Calu3 (cell line): Measurements from ENCODE around the gene FBLN2. TPM values are rescaled to one million over a fixed set of nuclear protein-coding genes. Genes with fewer than 3 reads are reported as not detected.

ENCODE experiments used
- BruUV-seq: library from RNA; stranded (reverse); fragments of 400-500 nt; replicated peaks from 2 replicates; lab custom pipeline; 2021; lab: Mats Ljungman, UMichigan
- CTCF ChIA-PET: fragments of 300-600 bp; sonication (Branson Sonifier 250); formaldehyde crosslinking; loops from one replicate; lab custom pipeline; 2022; ENCODE audit warnings: antibody characterized with exemption; lab: Charles Lee
- DNase-seq: peaks from one replicate; pipeline ENCODE4 v3.0.0; 2022
- H3K27ac Mint-ChIP-seq: one replicate; pipeline ENCODE4 v1.8.0; 2022; ENCODE audit warnings: mixed read lengths; ENCODE audit not compliant: unreplicated experiment
- H3K27me3 Mint-ChIP-seq: one replicate; pipeline ENCODE4 v1.8.0; 2022; ENCODE audit warnings: mixed read lengths; ENCODE audit not compliant: unreplicated experiment
- H3K36me3 Mint-ChIP-seq: one replicate; pipeline ENCODE4 v1.8.0; 2022; ENCODE audit warnings: mild to moderate bottlenecking, moderate library complexity, mixed read lengths; ENCODE audit not compliant: insufficient read depth, unreplicated experiment
- H3K4me1 Mint-ChIP-seq: one replicate; pipeline ENCODE4 v1.8.0; 2022; ENCODE audit warnings: mild to moderate bottlenecking, low read depth, mixed read lengths; ENCODE audit not compliant: unreplicated experiment
- H3K4me3 Mint-ChIP-seq: one replicate; pipeline ENCODE4 v1.8.0; 2022; ENCODE audit warnings: mild to moderate bottlenecking, low read depth, moderate library complexity, mixed read lengths; ENCODE audit not compliant: unreplicated experiment
- H3K9me3 Mint-ChIP-seq: one replicate; pipeline ENCODE4 v1.8.0; 2022; ENCODE audit warnings: low read depth, mixed read lengths; ENCODE audit not compliant: unreplicated experiment
- CTCF ChIP-seq: fragments of 200-600 bp; IDR thresholded peaks from one replicate; pipeline ENCODE4 v1.8.0; 2022; ENCODE audit warnings: antibody characterized with exemption; ENCODE audit not compliant: unreplicated experiment
- intact Hi-C: fragments of 100-400 bp; cut with micrococcal nuclease; formaldehyde crosslinking; loops from one replicate; pipeline ENCODE4 v1.10.0; 2022; ENCODE audit not compliant: unreplicated experiment
- total RNA-seq: library from RNA; stranded (reverse); gene quantifications from 2 replicates; pipeline ENCODE4 v1.2.3, GENCODE V29; 2022

The FBLN2 gene
- total RNA-seq, 1 experiment from 2014 or later, result not detected

GRCh38 chr3:13620281-13620680, 71.4 kb downstream of the FBLN2 start:
- Mint-ChIP-seq H3K27ac (no peak overlapping the region), H3K9me3 (peaks cover 5% of the 10 kb centered on the region), H3K36me3 (no peaks in the 10 kb centered on the region), H3K4me1 (peaks cover 9% of the 10 kb centered on the region), H3K4me3 (no peak overlapping the region), H3K27me3 (peaks cover 43% of the 10 kb centered on the region)
- no TSS peak for BruUV-seq
- CTCF ChIA-PET, result no interaction called here
- no peak for DNase-seq
- intact Hi-C loops, result no loop called here
- TF ChIP-seq CTCF, result no peak

GRCh38 chr3:13620776-13621365, 71.9 kb downstream of the FBLN2 start:
- no peaks in the 10 kb centered on the region for H3K36me3 Mint-ChIP-seq
- no peak overlapping the region for H3K27ac Mint-ChIP-seq
- CTCF ChIA-PET, result no interaction called here

GRCh38 chr3:13621381-13622221, 72.7 kb downstream of the FBLN2 start:
- TF ChIP-seq CTCF, result no peak
- intact Hi-C loops, result no loop called here
- H3K27ac Mint-ChIP-seq, result no peak overlapping the region
- no peaks in the 10 kb centered on the region for H3K36me3 Mint-ChIP-seq
- peaks cover 32% of the 10 kb centered on the region for H3K27me3 Mint-ChIP-seq
- peaks cover 9% of the 10 kb centered on the region for H3K4me1 Mint-ChIP-seq
- no TSS peak for BruUV-seq
- no peak for DNase-seq
- CTCF ChIA-PET, result no interaction called here
- H3K9me3 Mint-ChIP-seq, result peaks cover 5% of the 10 kb centered on the region
- H3K4me3 Mint-ChIP-seq, result no peak overlapping the region

More at GRCh38 chr3:13620776-13621365, 71.9 kb downstream of the FBLN2 start:
- Mint-ChIP-seq H3K9me3 (peaks cover 5% of the 10 kb centered on the region), H3K4me3 (no peak overlapping the region), H3K4me1 (peaks cover 9% of the 10 kb centered on the region), H3K27me3 (peaks cover 37% of the 10 kb centered on the region)
- BruUV-seq, result no TSS peak
- no peak for DNase-seq
- intact Hi-C loops, result no loop called here
- TF ChIP-seq CTCF, result no peak

- Mint-ChIP-seq H3K27ac (no peak overlapping the region), H3K4me3 (no peak overlapping the region), H3K27me3 (peaks cover 24% of the 10 kb centered on the region), H3K4me1 (peaks cover 9% of the 10 kb centered on the region), H3K36me3 (no peaks in the 10 kb centered on the region), H3K9me3 (peaks cover 2% of the 10 kb centered on the region)
- intact Hi-C loops, result no loop called here
- no peak for TF ChIP-seq CTCF
- no peak for DNase-seq
- CTCF ChIA-PET, result no interaction called here
- BruUV-seq, result no TSS peak
Observed at GRCh38 chr3:13622356-13622755, 73.4 kb downstream of the FBLN2 start.
